ENCODE data around the gene COMTD1. TPM values are rescaled to one million over a fixed set of nuclear protein-coding genes. Genes with fewer than 3 reads are reported as not detected.

Gene COMTD1
- total RNA-seq, 2 experiments from 2014 or later: 37.7 to 47.2 TPM

DNA sequence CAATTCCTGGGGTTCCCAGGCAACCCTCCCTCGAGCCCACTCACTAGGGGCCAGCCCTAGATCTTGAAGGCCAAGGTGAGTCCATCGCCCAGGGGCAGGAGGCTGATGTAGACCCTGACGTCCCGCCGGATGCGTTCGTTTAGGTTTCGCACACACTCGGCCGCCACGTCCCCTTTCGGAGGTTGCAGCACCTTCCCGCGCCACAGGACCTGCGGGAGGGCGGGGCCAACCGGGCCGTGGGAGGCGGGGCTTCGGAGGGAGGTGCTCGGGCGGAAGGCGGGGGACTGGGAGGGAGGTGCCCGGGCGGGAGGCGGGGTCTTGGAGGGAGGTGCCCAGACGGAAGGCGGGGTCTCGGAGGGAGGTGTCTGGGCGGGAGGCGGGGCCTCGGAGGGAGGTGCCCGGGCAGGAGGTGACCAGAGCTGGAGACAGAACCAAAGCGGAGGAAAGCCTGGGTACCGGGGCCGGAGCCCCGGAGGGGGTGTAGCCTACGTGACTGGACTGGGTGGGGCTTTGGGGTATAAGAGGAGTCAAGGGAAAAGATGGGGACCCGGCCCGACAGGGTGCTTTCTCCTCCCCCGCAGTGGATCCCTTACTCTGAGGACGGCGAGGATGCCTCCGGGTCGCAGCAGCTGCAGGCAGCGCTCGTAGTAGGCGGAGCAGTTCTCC is 1.6 kb downstream of the COMTD1 start:
- Histone ChIP-seq H4K20me1 (ENCODE audit: insufficient read depth, low read length) (peaks cover 7% of the 10 kb centered on the region; the same call in 1 of the 2 replicates), H3K27ac (ENCODE audit: low read depth, low read length, poor library complexity, severe bottlenecking) (peak overlapping the region; percentile 77), H3K9me3 (ENCODE audit: low read length) (no peaks in the 10 kb centered on the region), H2AFZ (ENCODE audit: low read length) (peak overlapping the region; percentile 78), H3K4me3 (ENCODE audit: low read depth, low read length, poor library complexity, severe bottlenecking) (peak overlapping the region; percentile 80), H3K79me2 (ENCODE audit: insufficient read depth, low read depth, low read length) (peaks cover 7% of the 10 kb centered on the region; the same call in 1 of the 2 replicates), H3K4me2 (ENCODE audit: low read length) (peak overlapping the region; percentile 92), H3K9me2 (ENCODE audit: insufficient read depth, low read length) (no peaks in the 10 kb centered on the region), H3K4me1 (ENCODE audit: insufficient read depth, low read length, poor library complexity, severe bottlenecking) (peaks cover 19% of the 10 kb centered on the region), H3K36me3 (ENCODE audit: insufficient read depth, low read length) (peaks cover 46% of the 10 kb centered on the region)
- POLR2A ChIA-PET: interaction anchor here (0.6 to 3.7 kb wide), 8 partner anchors 10 to 499 kb away, joined by 3 to 20 read pairs (median 4); partner anchors contain the start of gene VDAC2
- CTCF ChIA-PET (ENCODE audit: unreplicated experiment): interaction anchor here (0.6 to 1.7 kb wide), 3 partner anchors 23 to 203 kb away, joined by 3 to 9 read pairs (median 4); no protein-coding TSS in a partner anchor
- peak; percentile 94 for DNase-seq (ENCODE audit: low spot score)
- intact Hi-C loops (cut with micrococcal nuclease; ENCODE audit: unreplicated experiment): loop anchor here (1.0 to 10.0 kb wide), 3 partner anchors 24 to 408 kb away; partner anchors contain the start of genes KAT6B and VDAC2
- no TSS peak for BruUV-seq (replicated peaks)
- TF ChIP-seq, protein P1, sequence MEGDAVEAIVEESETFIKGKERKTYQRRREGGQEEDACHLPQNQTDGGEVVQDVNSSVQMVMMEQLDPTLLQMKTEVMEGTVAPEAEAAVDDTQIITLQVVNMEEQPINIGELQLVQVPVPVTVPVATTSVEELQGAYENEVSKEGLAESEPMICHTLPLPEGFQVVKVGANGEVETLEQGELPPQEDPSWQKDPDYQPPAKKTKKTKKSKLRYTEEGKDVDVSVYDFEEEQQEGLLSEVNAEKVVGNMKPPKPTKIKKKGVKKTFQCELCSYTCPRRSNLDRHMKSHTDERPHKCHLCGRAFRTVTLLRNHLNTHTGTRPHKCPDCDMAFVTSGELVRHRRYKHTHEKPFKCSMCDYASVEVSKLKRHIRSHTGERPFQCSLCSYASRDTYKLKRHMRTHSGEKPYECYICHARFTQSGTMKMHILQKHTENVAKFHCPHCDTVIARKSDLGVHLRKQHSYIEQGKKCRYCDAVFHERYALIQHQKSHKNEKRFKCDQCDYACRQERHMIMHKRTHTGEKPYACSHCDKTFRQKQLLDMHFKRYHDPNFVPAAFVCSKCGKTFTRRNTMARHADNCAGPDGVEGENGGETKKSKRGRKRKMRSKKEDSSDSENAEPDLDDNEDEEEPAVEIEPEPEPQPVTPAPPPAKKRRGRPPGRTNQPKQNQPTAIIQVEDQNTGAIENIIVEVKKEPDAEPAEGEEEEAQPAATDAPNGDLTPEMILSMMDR (conservative IDR thresholded peaks at IDR 0.05; ENCODE audit: low read length): no peak
- no peak for TF ChIP-seq EZH2phosphoT487 (IDR thresholded peaks at IDR 0.05; ENCODE audit: borderline replicate concordance, low read depth, low read length)

DNA sequence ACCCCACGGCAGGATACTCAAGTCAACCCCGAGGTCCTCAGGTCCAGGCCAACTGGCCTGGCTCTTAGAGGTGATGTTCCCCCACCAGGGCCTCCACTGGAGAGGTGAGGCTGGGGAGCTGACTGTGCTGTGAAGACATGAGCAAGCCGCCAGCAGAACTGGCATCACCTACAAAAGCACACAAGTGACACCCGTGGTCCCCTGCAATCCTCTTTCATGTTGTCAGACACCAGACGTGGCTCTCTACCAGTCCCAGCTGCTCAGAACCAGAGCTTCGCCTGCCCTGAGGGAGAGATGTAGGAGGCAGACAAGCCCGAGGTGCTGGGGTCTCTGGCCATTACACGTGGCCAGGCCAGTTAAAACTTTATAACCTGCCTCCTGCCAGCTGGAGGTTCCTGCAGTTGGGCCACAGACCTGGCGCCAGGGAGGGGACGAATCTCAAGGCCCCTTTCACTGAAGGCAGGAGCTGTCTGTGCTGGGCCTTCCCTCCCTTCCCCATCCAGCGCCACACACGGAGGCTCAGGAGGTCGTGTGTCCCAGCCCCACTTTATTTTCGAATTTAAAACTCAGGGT is 2.2 kb downstream of the COMTD1 start:
- peak overlapping the region; percentile 92 for H3K4me2 ChIP-seq (ENCODE audit: low read length)
- no peak for TF ChIP-seq EZH2phosphoT487 (IDR thresholded peaks at IDR 0.05; ENCODE audit: borderline replicate concordance, low read depth, low read length)
- TF ChIP-seq, protein P1 (conservative IDR thresholded peaks at IDR 0.05; ENCODE audit: low read length): no peak
- peaks cover 19% of the 10 kb centered on the region for H3K4me1 ChIP-seq (ENCODE audit: insufficient read depth, low read length, poor library complexity, severe bottlenecking)
- peaks cover 53% of the 10 kb centered on the region for H3K36me3 ChIP-seq (ENCODE audit: insufficient read depth, low read length)
- BruUV-seq (replicated peaks): no TSS peak
- peak overlapping the region; percentile 77 for H3K27ac ChIP-seq (ENCODE audit: low read depth, low read length, poor library complexity, severe bottlenecking)
- peaks cover 12% of the 10 kb centered on the region; the same call in 1 of the 2 replicates for H4K20me1 ChIP-seq (ENCODE audit: insufficient read depth, low read length)
- intact Hi-C loops (cut with micrococcal nuclease; ENCODE audit: unreplicated experiment): loop anchor here (1.0 to 10.0 kb wide), 3 partner anchors 23 to 407 kb away; partner anchors contain the start of genes KAT6B and VDAC2
- H3K9me3 ChIP-seq (ENCODE audit: low read length): no peaks in the 10 kb centered on the region
- peaks cover 13% of the 10 kb centered on the region; the same call in 1 of the 2 replicates for H3K79me2 ChIP-seq (ENCODE audit: insufficient read depth, low read depth, low read length)
- CTCF ChIA-PET (ENCODE audit: unreplicated experiment): interaction anchor here (0.5 to 1.7 kb wide), 2 partner anchors 22 to 57 kb away, joined by 3 to 9 read pairs; no protein-coding TSS in a partner anchor
- POLR2A ChIA-PET: interaction anchor here (0.6 to 3.7 kb wide), 4 partner anchors 9 to 49 kb away, joined by 4 to 20 read pairs (median 4); partner anchors contain the start of gene VDAC2
- H2AFZ ChIP-seq (ENCODE audit: low read length): peak overlapping the region; percentile 78
- DNase-seq (ENCODE audit: low spot score): peak; percentile 19
- H3K9me2 ChIP-seq (ENCODE audit: insufficient read depth, low read length): no peaks in the 10 kb centered on the region
- peak overlapping the region; percentile 80 for H3K4me3 ChIP-seq (ENCODE audit: low read depth, low read length, poor library complexity, severe bottlenecking)
